PFSK-1 (cell line): ENCODE measurements around the gene SLC6A6.

Experiments used
- FOXP2 ChIP-seq: optimal IDR thresholded peaks from 2 replicates; pipeline ENCODE3; 2011; ENCODE audit warnings: borderline replicate concordance, control low read depth, inconsistent platforms; ENCODE audit not compliant: insufficient read depth; ENCODE audit errors: extremely low read length, extremely low read depth
- POLR2AphosphoS5 ChIP-seq: IDR thresholded peaks from 2 replicates; pipeline ENCODE4 v1.6.1; 2012; ENCODE audit warnings: low read depth, mild to moderate bottlenecking, control low read depth, low read length, moderate library complexity
- SIN3A ChIP-seq: IDR thresholded peaks from 2 replicates; pipeline ENCODE4 v1.6.1; 2012; ENCODE audit warnings: mild to moderate bottlenecking, low read length, moderate library complexity, borderline replicate concordance; ENCODE audit not compliant: insufficient read depth
- TAF1 ChIP-seq: IDR thresholded peaks from 2 replicates; pipeline ENCODE4 v1.6.1; 2012; ENCODE audit warnings: low read length, control low read depth, borderline replicate concordance; ENCODE audit not compliant: insufficient read depth
- TF ChIP-seq, protein P1 (sequence below), 2 experiments: IDR thresholded peaks; 2 replicates each; pipeline versions ENCODE4 v1.6.1 to v1.8.0; 2011 to 2012; ENCODE audit warnings: low read depth in 2 of 2, low read length in 2 of 2, control low read depth in 1 of 2, inconsistent platforms in 1 of 2, mild to moderate bottlenecking in 1 of 2, moderate library complexity in 1 of 2; ENCODE audit not compliant: insufficient read depth in 1 of 2

DNA sequence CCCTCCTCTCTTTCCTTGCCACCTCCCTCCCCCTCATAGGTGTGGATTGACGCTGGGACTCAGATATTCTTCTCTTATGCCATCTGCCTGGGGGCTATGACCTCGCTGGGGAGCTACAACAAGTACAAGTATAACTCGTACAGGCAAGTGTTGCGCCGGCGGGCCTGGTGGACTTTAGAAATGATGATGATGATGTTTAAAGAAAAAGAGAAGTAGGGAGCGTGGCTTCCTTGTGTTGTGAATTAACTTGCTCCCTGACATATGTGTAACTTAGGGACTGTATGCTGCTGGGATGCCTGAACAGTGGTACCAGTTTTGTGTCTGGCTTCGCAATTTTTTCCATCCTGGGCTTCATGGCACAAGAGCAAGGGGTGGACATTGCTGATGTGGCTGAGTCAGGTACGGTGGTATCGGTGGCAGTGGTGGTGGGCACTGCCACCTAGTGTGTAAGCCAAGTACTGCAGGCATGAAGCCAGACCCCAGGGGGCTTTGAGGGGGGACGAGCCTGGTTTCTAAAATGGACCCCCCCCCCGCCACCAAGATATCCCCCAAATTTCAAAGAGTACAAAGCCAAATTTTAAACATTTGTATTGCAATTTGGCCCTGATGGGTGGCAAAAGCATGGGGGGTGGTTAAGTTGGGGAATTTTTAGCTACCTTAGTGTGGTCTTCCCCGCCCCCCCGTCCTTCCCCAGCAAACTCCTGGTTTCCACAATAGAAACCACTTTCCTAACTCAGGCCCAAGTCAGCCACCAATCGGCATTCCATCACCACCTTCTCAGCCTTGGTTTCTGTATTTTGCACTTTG is 65.6 kb downstream of the SLC6A6 start:
- TF ChIP-seq POLR2AphosphoS5 (no peak), TAF1 (no peak), SIN3A (no peak), FOXP2 (no peak)
- TF ChIP-seq, protein P1, sequence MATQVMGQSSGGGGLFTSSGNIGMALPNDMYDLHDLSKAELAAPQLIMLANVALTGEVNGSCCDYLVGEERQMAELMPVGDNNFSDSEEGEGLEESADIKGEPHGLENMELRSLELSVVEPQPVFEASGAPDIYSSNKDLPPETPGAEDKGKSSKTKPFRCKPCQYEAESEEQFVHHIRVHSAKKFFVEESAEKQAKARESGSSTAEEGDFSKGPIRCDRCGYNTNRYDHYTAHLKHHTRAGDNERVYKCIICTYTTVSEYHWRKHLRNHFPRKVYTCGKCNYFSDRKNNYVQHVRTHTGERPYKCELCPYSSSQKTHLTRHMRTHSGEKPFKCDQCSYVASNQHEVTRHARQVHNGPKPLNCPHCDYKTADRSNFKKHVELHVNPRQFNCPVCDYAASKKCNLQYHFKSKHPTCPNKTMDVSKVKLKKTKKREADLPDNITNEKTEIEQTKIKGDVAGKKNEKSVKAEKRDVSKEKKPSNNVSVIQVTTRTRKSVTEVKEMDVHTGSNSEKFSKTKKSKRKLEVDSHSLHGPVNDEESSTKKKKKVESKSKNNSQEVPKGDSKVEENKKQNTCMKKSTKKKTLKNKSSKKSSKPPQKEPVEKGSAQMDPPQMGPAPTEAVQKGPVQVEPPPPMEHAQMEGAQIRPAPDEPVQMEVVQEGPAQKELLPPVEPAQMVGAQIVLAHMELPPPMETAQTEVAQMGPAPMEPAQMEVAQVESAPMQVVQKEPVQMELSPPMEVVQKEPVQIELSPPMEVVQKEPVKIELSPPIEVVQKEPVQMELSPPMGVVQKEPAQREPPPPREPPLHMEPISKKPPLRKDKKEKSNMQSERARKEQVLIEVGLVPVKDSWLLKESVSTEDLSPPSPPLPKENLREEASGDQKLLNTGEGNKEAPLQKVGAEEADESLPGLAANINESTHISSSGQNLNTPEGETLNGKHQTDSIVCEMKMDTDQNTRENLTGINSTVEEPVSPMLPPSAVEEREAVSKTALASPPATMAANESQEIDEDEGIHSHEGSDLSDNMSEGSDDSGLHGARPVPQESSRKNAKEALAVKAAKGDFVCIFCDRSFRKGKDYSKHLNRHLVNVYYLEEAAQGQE (IDR thresholded peaks at IDR 0.05; ENCODE audit: insufficient read depth in 1 of 2, low read depth in 2 of 2, low read length in 2 of 2) = no peak
